ENCODE measurements around the gene METTL6.

Gene METTL6

GRCh38 chr3:15456321-15456720, 29.0 kb upstream of the METTL6 start:
- TF ChIP-seq CTCF (IDR thresholded peaks at IDR 0.05; ENCODE audit: insufficient read depth, low read length, missing control alignments) = no peak
- CTCF ChIA-PET = no interaction called here
- H3K4me3 ChIP-seq (ENCODE audit: low read depth, low read length) = no peak overlapping the region
- no peak for DNase-seq (ENCODE audit: low read depth, low spot score)
- POLR2A ChIA-PET = no interaction called here

- no peak overlapping the region for H3K4me3 ChIP-seq (ENCODE audit: low read depth, low read length)
- DNase-seq (ENCODE audit: low read depth, low spot score) = no peak
- POLR2A ChIA-PET = no interaction called here
- no peak for TF ChIP-seq CTCF (IDR thresholded peaks at IDR 0.05; ENCODE audit: insufficient read depth, low read length, missing control alignments)
- CTCF ChIA-PET = no interaction called here
Measured at GRCh38 chr3:15455756-15456155, 28.4 kb upstream of the METTL6 start.

GRCh38 chr3:15454965-15455364, 27.6 kb upstream of the METTL6 start:
- ChIA-PET POLR2A (no interaction called here), CTCF (no interaction called here)
- H3K4me3 ChIP-seq (ENCODE audit: low read depth, low read length) = no peak overlapping the region
- no peak for TF ChIP-seq CTCF (IDR thresholded peaks at IDR 0.05; ENCODE audit: insufficient read depth, low read length, missing control alignments)
- DNase-seq (ENCODE audit: low read depth, low spot score) = no peak

- CTCF ChIA-PET = no interaction called here
- POLR2A ChIA-PET = no interaction called here
Measured at GRCh38 chr3:15453991-15454625, 26.8 kb upstream of the METTL6 start.

GRCh38 chr3:15453501-15453900, 26.2 kb upstream of the METTL6 start:
- DNase-seq (ENCODE audit: low read depth, low spot score) = no peak
- no peak overlapping the region for H3K4me3 ChIP-seq (ENCODE audit: low read depth, low read length)
- ChIA-PET POLR2A (no interaction called here), CTCF (no interaction called here)
- no peak for TF ChIP-seq CTCF (IDR thresholded peaks at IDR 0.05; ENCODE audit: insufficient read depth, low read length, missing control alignments)

More at GRCh38 chr3:15453991-15454625, 26.8 kb upstream of the METTL6 start:
- no peak overlapping the region for H3K4me3 ChIP-seq (ENCODE audit: low read depth, low read length)
- DNase-seq (ENCODE audit: low read depth, low spot score) = no peak
- no peak for TF ChIP-seq CTCF (IDR thresholded peaks at IDR 0.05; ENCODE audit: insufficient read depth, low read length, missing control alignments)

GRCh38 chr3:15452961-15453360, 25.6 kb upstream of the METTL6 start:
- no peak for DNase-seq (ENCODE audit: low read depth, low spot score)
- POLR2A ChIA-PET = no interaction called here
- H3K4me3 ChIP-seq (ENCODE audit: low read depth, low read length) = no peak overlapping the region
- CTCF ChIA-PET = no interaction called here
- TF ChIP-seq CTCF (IDR thresholded peaks at IDR 0.05; ENCODE audit: insufficient read depth, low read length, missing control alignments) = no peak
